ENCODE results near the gene MAP3K5. TPM values are rescaled to one million over a fixed set of nuclear protein-coding genes. Genes with fewer than 3 reads are reported as not detected.
A peak's percentile ranks its signal among the peaks of the same experiment; 100 is the strongest.

The MAP3K5 gene
- total and polyA plus RNA-seq, 7 experiments from 2014 or later = 2.6 to 32.5 (median 13.4) TPM

- POLR2A ChIA-PET = no interaction called here
- Histone ChIP-seq H3K4me3 (ENCODE audit: low read length) (no peak overlapping the region), H3K36me3 (ENCODE audit: control insufficient read depth in 2 of 3, insufficient read depth in 3 of 3, low read length in 3 of 3) (no peaks in the 10 kb centered on the region), H3K9me3 (ENCODE audit: control insufficient read depth in 2 of 3, low read length in 3 of 3) (no peaks in the 10 kb centered on the region), H3K27ac (ENCODE audit: low read depth, low read length) (no peak overlapping the region), H3K27me3 (ENCODE audit: control insufficient read depth in 2 of 2, insufficient read depth in 2 of 2, low read length in 2 of 2) (no peaks in the 10 kb centered on the region), H3K4me1 (ENCODE audit: control insufficient read depth in 2 of 2, insufficient read depth in 2 of 2, low read length in 2 of 2) (peaks cover 0 to 5% of the 10 kb centered on the region in 2 donors)
- H3K4me3 Mint-ChIP-seq = no peak overlapping the region
- intact Hi-C loops (cut with micrococcal nuclease) = loop anchor here in 1 of 2 donors (5.0 kb wide), 1 partner anchor 56 kb away; no protein-coding TSS in a partner anchor
- no peaks in the 10 kb centered on the region for H3K27me3 Mint-ChIP-seq
- H3K27ac Mint-ChIP-seq = peak overlapping the region in 1 of 9 donors; percentile 12
- CTCF ChIA-PET = no interaction called here
- no peaks in the 10 kb centered on the region for H3K9me3 Mint-ChIP-seq
- peaks cover 0 to 49% (median 18%) of the 10 kb centered on the region in 7 donors for H3K4me1 Mint-ChIP-seq
- ATAC-seq (no peak), DNase-seq (no peak)
- H3K36me3 Mint-ChIP-seq = peaks cover 4 to 24% (median 7%) of the 10 kb centered on the region in 5 donors
Observed at GRCh38 chr6:136703331-136703865, 88.9 kb downstream of the MAP3K5 start.

GRCh38 chr6:136701045-136701444 is 91.2 kb downstream of the MAP3K5 start:
- no peaks in the 10 kb centered on the region for H3K27me3 ChIP-seq (ENCODE audit: control insufficient read depth in 2 of 2, insufficient read depth in 2 of 2, low read length in 2 of 2)
- H3K4me1 ChIP-seq (ENCODE audit: control insufficient read depth in 2 of 2, insufficient read depth in 2 of 2, low read length in 2 of 2) = peaks cover 0 to 5% of the 10 kb centered on the region in 2 donors
- H3K36me3 ChIP-seq (ENCODE audit: control insufficient read depth in 2 of 3, insufficient read depth in 3 of 3, low read length in 3 of 3) = peaks cover 0 to 8% (median 0%) of the 10 kb centered on the region in 3 experiments
- POLR2A ChIA-PET = no interaction called here
- CTCF ChIA-PET = interaction anchor here (0.6 to 1.8 kb wide), 3 partner anchors 13 to 93 kb away, joined by 3 to 5 read pairs (median 4); partner anchors contain the start of gene MAP3K5
- intact Hi-C loops (cut with micrococcal nuclease) = loop anchor here in 1 of 2 donors (2.0 to 5.0 kb wide), 2 partner anchors 52 to 54 kb away; no protein-coding TSS in a partner anchor
- Mint-ChIP-seq H3K4me3 (no peak overlapping the region), H3K27me3 (no peaks in the 10 kb centered on the region), H3K27ac (no peak overlapping the region), H3K9me3 (no peaks in the 10 kb centered on the region), H3K4me1 (peaks cover 0 to 41% (median 15%) of the 10 kb centered on the region in 7 donors), H3K36me3 (peaks cover 4 to 19% (median 11%) of the 10 kb centered on the region in 5 donors)
- no peak for DNase-seq
- no peak overlapping the region for H3K27ac ChIP-seq (ENCODE audit: low read depth, low read length)
- no peak for ATAC-seq
- no peaks in the 10 kb centered on the region for H3K9me3 ChIP-seq (ENCODE audit: control insufficient read depth in 2 of 3, low read length in 3 of 3)
- H3K4me3 ChIP-seq (ENCODE audit: low read length) = no peak overlapping the region

GRCh38 chr6:136699358-136699757 is 92.9 kb downstream of the MAP3K5 start:
- H3K27me3 Mint-ChIP-seq = no peaks in the 10 kb centered on the region

GRCh38 chr6:136696783-136697364 is 95.4 kb downstream of the MAP3K5 start:
- Histone ChIP-seq H3K9me3 (ENCODE audit: control insufficient read depth in 2 of 3, low read length in 3 of 3) (no peaks in the 10 kb centered on the region), H3K27me3 (ENCODE audit: control insufficient read depth in 2 of 2, insufficient read depth in 2 of 2, low read length in 2 of 2) (no peaks in the 10 kb centered on the region), H3K4me3 (ENCODE audit: low read length) (no peak overlapping the region), H3K27ac (ENCODE audit: low read depth, low read length) (no peak overlapping the region), H3K36me3 (ENCODE audit: control insufficient read depth in 2 of 3, insufficient read depth in 3 of 3, low read length in 3 of 3) (peaks cover 0 to 8% (median 0%) of the 10 kb centered on the region in 3 experiments), H3K4me1 (ENCODE audit: control insufficient read depth in 2 of 2, insufficient read depth in 2 of 2, low read length in 2 of 2) (peaks cover 0 to 5% of the 10 kb centered on the region in 2 donors)
- Mint-ChIP-seq H3K9me3 (no peaks in the 10 kb centered on the region), H3K4me1 (peaks cover 0 to 34% (median 15%) of the 10 kb centered on the region in 7 donors), H3K27ac (no peak overlapping the region), H3K4me3 (no peak overlapping the region), H3K36me3 (peaks cover 0 to 31% (median 18%) of the 10 kb centered on the region in 5 donors), H3K27me3 (no peaks in the 10 kb centered on the region)
- intact Hi-C loops (cut with micrococcal nuclease) = no loop called here
- ATAC-seq = no peak
- ChIA-PET CTCF (interaction anchor here (2.0 kb wide), 1 partner anchor 52 kb away, joined by 4 read pairs; no protein-coding TSS in a partner anchor), POLR2A (no interaction called here)
- DNase-seq = no peak

More at GRCh38 chr6:136699358-136699757, 92.9 kb downstream of the MAP3K5 start:
- peaks cover 0 to 8% (median 0%) of the 10 kb centered on the region in 3 experiments for H3K36me3 ChIP-seq (ENCODE audit: control insufficient read depth in 2 of 3, insufficient read depth in 3 of 3, low read length in 3 of 3)
- intact Hi-C loops (cut with micrococcal nuclease) = no loop called here
- Mint-ChIP-seq H3K4me1 (peaks cover 0 to 38% (median 15%) of the 10 kb centered on the region in 7 donors), H3K27ac (no peak overlapping the region), H3K36me3 (peaks cover 4 to 22% (median 18%) of the 10 kb centered on the region in 5 donors), H3K4me3 (no peak overlapping the region), H3K9me3 (no peaks in the 10 kb centered on the region)
- no peak for ATAC-seq
- H3K4me3 ChIP-seq (ENCODE audit: low read length) = no peak overlapping the region
- peaks cover 0 to 5% of the 10 kb centered on the region in 2 donors for H3K4me1 ChIP-seq (ENCODE audit: control insufficient read depth in 2 of 2, insufficient read depth in 2 of 2, low read length in 2 of 2)
- no peak for DNase-seq
- H3K27me3 ChIP-seq (ENCODE audit: control insufficient read depth in 2 of 2, insufficient read depth in 2 of 2, low read length in 2 of 2) = no peaks in the 10 kb centered on the region
- ChIA-PET CTCF (interaction anchor here (0.9 to 1.5 kb wide), 2 partner anchors 55 to 93 kb away, joined by 4 read pairs; partner anchors contain the start of gene MAP3K5), POLR2A (no interaction called here)
- H3K27ac ChIP-seq (ENCODE audit: low read depth, low read length) = no peak overlapping the region
- H3K9me3 ChIP-seq (ENCODE audit: control insufficient read depth in 2 of 3, low read length in 3 of 3) = no peaks in the 10 kb centered on the region

- H3K9me3 Mint-ChIP-seq = no peaks in the 10 kb centered on the region
- no peak overlapping the region for H3K4me3 ChIP-seq (ENCODE audit: low read length)
- H3K36me3 ChIP-seq (ENCODE audit: control insufficient read depth in 2 of 3, insufficient read depth in 3 of 3, low read length in 3 of 3) = peaks cover 0 to 8% (median 0%) of the 10 kb centered on the region in 3 experiments
- no peak overlapping the region for H3K4me3 Mint-ChIP-seq
- intact Hi-C loops (cut with micrococcal nuclease) = no loop called here
- H3K27me3 Mint-ChIP-seq = no peaks in the 10 kb centered on the region
- no peaks in the 10 kb centered on the region for H3K9me3 ChIP-seq (ENCODE audit: control insufficient read depth in 2 of 3, low read length in 3 of 3)
- H3K4me1 ChIP-seq (ENCODE audit: control insufficient read depth in 2 of 2, insufficient read depth in 2 of 2, low read length in 2 of 2) = peaks cover 0 to 5% of the 10 kb centered on the region in 2 donors
- no peak for DNase-seq
- ChIA-PET POLR2A (no interaction called here), CTCF (interaction anchor here (2.0 kb wide), 1 partner anchor 52 kb away, joined by 4 read pairs; no protein-coding TSS in a partner anchor)
- H3K27ac ChIP-seq (ENCODE audit: low read depth, low read length) = no peak overlapping the region
- no peak for ATAC-seq
- H3K27ac Mint-ChIP-seq = no peak overlapping the region
- peaks cover 0 to 30% (median 12%) of the 10 kb centered on the region in 7 donors for H3K4me1 Mint-ChIP-seq
- no peaks in the 10 kb centered on the region for H3K27me3 ChIP-seq (ENCODE audit: control insufficient read depth in 2 of 2, insufficient read depth in 2 of 2, low read length in 2 of 2)
- peaks cover 0 to 35% (median 18%) of the 10 kb centered on the region in 5 donors for H3K36me3 Mint-ChIP-seq
Observed at GRCh38 chr6:136696238-136696637, 96.0 kb downstream of the MAP3K5 start.

- H3K27ac ChIP-seq (ENCODE audit: low read depth, low read length) = no peak overlapping the region
- Mint-ChIP-seq H3K27ac (no peak overlapping the region), H3K27me3 (no peaks in the 10 kb centered on the region), H3K36me3 (peaks cover 0 to 40% (median 18%) of the 10 kb centered on the region in 5 donors), H3K9me3 (no peaks in the 10 kb centered on the region), H3K4me1 (peaks cover 0 to 22% (median 7%) of the 10 kb centered on the region in 7 donors), H3K4me3 (no peak overlapping the region)
- CTCF ChIA-PET = interaction anchor here (2.0 kb wide), 1 partner anchor 51 kb away, joined by 4 read pairs; no protein-coding TSS in a partner anchor
- no peaks in the 10 kb centered on the region for H3K27me3 ChIP-seq (ENCODE audit: control insufficient read depth in 2 of 2, insufficient read depth in 2 of 2, low read length in 2 of 2)
- intact Hi-C loops (cut with micrococcal nuclease) = no loop called here
- DNase-seq (no peak), ATAC-seq (no peak)
- H3K36me3 ChIP-seq (ENCODE audit: control insufficient read depth in 2 of 3, insufficient read depth in 3 of 3, low read length in 3 of 3) = peaks cover 0 to 8% (median 0%) of the 10 kb centered on the region in 3 experiments
- POLR2A ChIA-PET = no interaction called here
- peaks cover 0 to 3% of the 10 kb centered on the region in 2 donors for H3K4me1 ChIP-seq (ENCODE audit: control insufficient read depth in 2 of 2, insufficient read depth in 2 of 2, low read length in 2 of 2)
- no peaks in the 10 kb centered on the region for H3K9me3 ChIP-seq (ENCODE audit: control insufficient read depth in 2 of 3, low read length in 3 of 3)
- H3K4me3 ChIP-seq (ENCODE audit: low read length) = no peak overlapping the region
Observed at GRCh38 chr6:136695412-136695811, 96.9 kb downstream of the MAP3K5 start.
